ENCODE measurements around the gene PGS1.

- TF ChIP-seq CTCF (IDR thresholded peaks at IDR 0.05) (no peak), EP300 (IDR thresholded peaks at IDR 0.05) (no peak), POLR2A (IDR thresholded peaks at IDR 0.05; ENCODE audit: low read depth) (no peak), POLR2AphosphoS5 (IDR thresholded peaks at IDR 0.05) (peak in 1 of 2 donors; percentile 18)
These were observed 3.7 kb upstream of the PGS1 start for GRCh38 chr17:78374631-78375274.

All from esophagus muscularis mucosa (tissue), 4 donors.